Adrenal gland (tissue), 12 donors: ENCODE data around the gene PTPRD. TPM values are rescaled to one million over a fixed set of nuclear protein-coding genes. Genes with fewer than 3 reads are reported as not detected.

Experiments
- DNase-seq, 7 donors: peaks; one replicate each; pipeline ENCODE4 v3.0.0-alpha.2; 2019 to 2020
- H3K27ac ChIP-seq, 5 donors: fragments of 200-600 bp; sonication (generic) in 4 of 5; 1 replicate in 3 of 5; 2 replicates in 2 of 5; pipeline versions ENCODE4 v1.5.1 to v1.8.0; 2016 to 2020; ENCODE audit warnings: mild to moderate bottlenecking in 1 of 5
- H3K27me3 ChIP-seq: fragments of 200-600 bp; 2 replicates; pipeline ENCODE4 v1.8.0; 2021
- H3K36me3 ChIP-seq, 2 donors: fragments of 200-600 bp; replicated peaks in 1 of 2; 1 replicate in 1 of 2; 2 replicates in 1 of 2; pipeline versions ENCODE4 v1.5.1 to v1.8.0; 2018 to 2022
- H3K4me1 ChIP-seq, 2 donors: fragments of 200-600 bp; replicated peaks in 1 of 2; 1 replicate in 1 of 2; 2 replicates in 1 of 2; pipeline versions ENCODE4 v1.5.1 to v1.8.0; 2018 to 2021
- H3K4me3 ChIP-seq, 4 donors: fragments of 200-600 bp; sonication (generic) in 3 of 4; one replicate each; pipeline ENCODE4 v1.5.1; 2016 to 2018
- H3K9me3 ChIP-seq, 3 donors: fragments of 200-600 bp; sonication (generic) in 1 of 3; replicated peaks in 1 of 3; 1 replicate in 2 of 3; 2 replicates in 1 of 3; pipeline versions ENCODE4 v1.5.1 to v1.8.0; 2016 to 2021
- CTCF ChIP-seq, 6 experiments: fragments of 450-650 bp in 4 of 6; fragments of 200-600 bp in 2 of 6; sonication (generic) in 1 of 6; IDR thresholded peaks; 1 replicate in 5 of 6; 2 replicates in 1 of 6; pipeline versions ENCODE4 v1.5.1 to v1.8.0; 2016 to 2021; ENCODE audit warnings: antibody characterized with exemption in 6 of 6, mild to moderate bottlenecking in 2 of 6, moderate library complexity in 1 of 6
- POLR2A ChIP-seq, 2 donors: fragments of 450-650 bp; IDR thresholded peaks; one replicate each; pipeline ENCODE4 v1.6.1; 2017; ENCODE audit warnings: antibody characterized with exemption in 2 of 2, mild to moderate bottlenecking in 2 of 2, moderate library complexity in 1 of 2
- WGBS, 4 donors: extraction: QIAGEN DNeasy Blood & Tissue Kit in 2 of 4; methylation state at CpG; one replicate each; pipeline versions ENCODE4 v1.1.5 to v1.1.7; 2013 to 2017; 5-methylcytosine and 5-hydroxymethylcytosine counted together
- intact Hi-C, 2 donors: fragments of 100-400 bp; cut with DNase I; formaldehyde crosslinking; loops; one replicate each; pipeline versions ENCODE4 v1.14.1 to v1.15.0; 2022 to 2023
- polyA plus RNA-seq, 3 donors: library from polyadenylated mRNA; stranded (reverse); fragments of 200-250 nt in 2 of 3; fragments of 350-450 nt in 1 of 3; fragmentation: Illumina TruSeq in 1 of 3; extraction: RNeasy Lipid Tissue Mini Kit (QIAGEN cat#74804) in 1 of 3; gene quantifications; one replicate each; pipeline ENCODE4 v1.2.3, GENCODE V29; 2013 to 2014
- total RNA-seq, 9 donors: library from RNA; depleted of rRNA in 4 of 9; stranded (reverse); fragments of >200 nt in 4 of 9; fragments of 120-200 nt in 1 of 9; fragmentation: NEBNext Ultra II Directional in 1 of 9; extraction: Animal tissue kit (Norgen Biotek cat#: 25700) in 1 of 9; gene quantifications; one replicate each; pipeline versions ENCODE4 v1.1.0 to v1.2.4, GENCODE V29; 2013 to 2023
- donor health status: healthy with polysubstance abuse.
- donor health status: Bipolar disorder and iron deficiency.
- donor health status: DM: yes; HTN: yes; CAD: no.
- donor health status: DM: no; HTN: no; CAD: no.
- donor health status: DM: no; HTN: no; CAD: no.
- donor health status: DM: yes; HTN: yes; CAD: no.

Gene PTPRD
- total and polyA plus RNA-seq, 12 donors, result 0.61 to 71.2 (median 4.5) TPM

GRCh38 chr9:9917400-9917799, 695.4 kb downstream of the PTPRD start:
- TF ChIP-seq CTCF (IDR thresholded peaks at IDR 0.05) (no peak), POLR2A (IDR thresholded peaks at IDR 0.05) (no peak)
- Histone ChIP-seq H3K36me3 (no peaks in the 10 kb centered on the region), H3K4me3 (no peak overlapping the region), H3K27me3 (no peaks in the 10 kb centered on the region), H3K9me3 (no peaks in the 10 kb centered on the region), H3K4me1 (no peaks in the 10 kb centered on the region), H3K27ac (no peak overlapping the region)
- DNase-seq, result no peak
- intact Hi-C loops, result no loop called here

- H3K4me1 ChIP-seq, result no peaks in the 10 kb centered on the region
- TF ChIP-seq CTCF (IDR thresholded peaks at IDR 0.05) (no peak), POLR2A (IDR thresholded peaks at IDR 0.05) (no peak)
- H3K27me3 ChIP-seq, result no peaks in the 10 kb centered on the region
- intact Hi-C loops, result no loop called here
- no peak for DNase-seq
- no peaks in the 10 kb centered on the region for H3K9me3 ChIP-seq
- no peak overlapping the region for H3K4me3 ChIP-seq
- H3K36me3 ChIP-seq, result no peaks in the 10 kb centered on the region
- WGBS, 4 donors, result 71 to 82% (median 77%) methylated on average over 3 of the region's 3 CpGs
- H3K27ac ChIP-seq, result no peak overlapping the region
Observed at GRCh38 chr9:9914174-9914573, 698.6 kb downstream of the PTPRD start.

- Histone ChIP-seq H3K27me3 (no peaks in the 10 kb centered on the region), H3K9me3 (no peaks in the 10 kb centered on the region), H3K27ac (no peak overlapping the region), H3K4me3 (no peak overlapping the region), H3K36me3 (no peaks in the 10 kb centered on the region), H3K4me1 (no peaks in the 10 kb centered on the region)
- 34 to 79% (median 44%) methylated on average over 1 of the region's 1 CpG for WGBS, 4 donors
- TF ChIP-seq POLR2A (IDR thresholded peaks at IDR 0.05) (no peak), CTCF (IDR thresholded peaks at IDR 0.05) (no peak)
- DNase-seq, result no peak
- intact Hi-C loops, result no loop called here
Observed at GRCh38 chr9:9913276-9913832, 699.4 kb downstream of the PTPRD start.

- Histone ChIP-seq H3K9me3 (no peaks in the 10 kb centered on the region), H3K36me3 (no peaks in the 10 kb centered on the region), H3K27me3 (no peaks in the 10 kb centered on the region), H3K4me1 (no peaks in the 10 kb centered on the region), H3K4me3 (no peak overlapping the region), H3K27ac (no peak overlapping the region)
- WGBS, 4 donors, result 3 to 16% (median 6%) methylated on average over 2 of the region's 2 CpGs
- no peak for TF ChIP-seq CTCF (IDR thresholded peaks at IDR 0.05)
- TF ChIP-seq POLR2A (IDR thresholded peaks at IDR 0.05), result no peak
- DNase-seq, result no peak
- intact Hi-C loops, result no loop called here
Observed at GRCh38 chr9:9912459-9912858, 700.3 kb downstream of the PTPRD start.
